Measurements from ENCODE around the gene ZNF814.
"Not testable (repeated sequence)": the region's sequence is repeated elsewhere in the genome, so short reads cannot be mapped to it uniquely, and the experiment has no call there.

ZNF814 gene

DNA sequence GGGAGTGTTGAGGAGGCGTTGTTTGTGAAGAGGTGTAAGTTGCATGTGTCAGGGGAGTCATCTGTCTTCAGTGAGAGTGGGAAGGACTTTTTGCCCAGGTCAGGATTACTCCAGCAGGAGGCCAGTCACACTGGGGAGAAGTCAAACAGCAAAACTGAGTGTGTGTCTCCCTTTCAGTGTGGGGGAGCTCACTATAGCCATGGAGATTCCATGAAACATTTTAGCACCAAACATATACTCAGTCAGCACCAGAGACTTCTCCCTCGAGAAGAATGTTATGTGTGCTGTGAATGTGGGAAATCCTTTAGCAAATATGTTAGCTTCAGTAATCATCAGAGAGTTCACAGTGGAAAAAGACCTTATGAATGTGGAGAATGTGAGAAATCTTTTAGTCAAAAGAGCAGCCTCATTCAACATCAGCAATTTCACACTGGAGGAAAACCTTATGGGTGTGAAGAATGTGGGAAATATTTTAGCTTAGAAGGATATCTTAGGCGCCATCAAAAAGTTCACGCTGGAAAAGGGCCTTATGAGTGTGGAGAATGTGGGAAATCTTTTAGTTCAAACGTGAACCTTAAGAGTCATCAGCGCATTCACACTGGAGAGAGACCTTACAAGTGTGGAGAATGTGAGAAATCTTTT is 47.6 kb downstream of the ZNF814 start:
- no peak for DNase-seq (ENCODE audit: low spot score)
- no peak overlapping the region for H3K4me3 ChIP-seq
- no peak overlapping the region for H3K27ac ChIP-seq
- TF ChIP-seq, protein P1, sequence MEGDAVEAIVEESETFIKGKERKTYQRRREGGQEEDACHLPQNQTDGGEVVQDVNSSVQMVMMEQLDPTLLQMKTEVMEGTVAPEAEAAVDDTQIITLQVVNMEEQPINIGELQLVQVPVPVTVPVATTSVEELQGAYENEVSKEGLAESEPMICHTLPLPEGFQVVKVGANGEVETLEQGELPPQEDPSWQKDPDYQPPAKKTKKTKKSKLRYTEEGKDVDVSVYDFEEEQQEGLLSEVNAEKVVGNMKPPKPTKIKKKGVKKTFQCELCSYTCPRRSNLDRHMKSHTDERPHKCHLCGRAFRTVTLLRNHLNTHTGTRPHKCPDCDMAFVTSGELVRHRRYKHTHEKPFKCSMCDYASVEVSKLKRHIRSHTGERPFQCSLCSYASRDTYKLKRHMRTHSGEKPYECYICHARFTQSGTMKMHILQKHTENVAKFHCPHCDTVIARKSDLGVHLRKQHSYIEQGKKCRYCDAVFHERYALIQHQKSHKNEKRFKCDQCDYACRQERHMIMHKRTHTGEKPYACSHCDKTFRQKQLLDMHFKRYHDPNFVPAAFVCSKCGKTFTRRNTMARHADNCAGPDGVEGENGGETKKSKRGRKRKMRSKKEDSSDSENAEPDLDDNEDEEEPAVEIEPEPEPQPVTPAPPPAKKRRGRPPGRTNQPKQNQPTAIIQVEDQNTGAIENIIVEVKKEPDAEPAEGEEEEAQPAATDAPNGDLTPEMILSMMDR (IDR thresholded peaks at IDR 0.05), result no peak

DNA sequence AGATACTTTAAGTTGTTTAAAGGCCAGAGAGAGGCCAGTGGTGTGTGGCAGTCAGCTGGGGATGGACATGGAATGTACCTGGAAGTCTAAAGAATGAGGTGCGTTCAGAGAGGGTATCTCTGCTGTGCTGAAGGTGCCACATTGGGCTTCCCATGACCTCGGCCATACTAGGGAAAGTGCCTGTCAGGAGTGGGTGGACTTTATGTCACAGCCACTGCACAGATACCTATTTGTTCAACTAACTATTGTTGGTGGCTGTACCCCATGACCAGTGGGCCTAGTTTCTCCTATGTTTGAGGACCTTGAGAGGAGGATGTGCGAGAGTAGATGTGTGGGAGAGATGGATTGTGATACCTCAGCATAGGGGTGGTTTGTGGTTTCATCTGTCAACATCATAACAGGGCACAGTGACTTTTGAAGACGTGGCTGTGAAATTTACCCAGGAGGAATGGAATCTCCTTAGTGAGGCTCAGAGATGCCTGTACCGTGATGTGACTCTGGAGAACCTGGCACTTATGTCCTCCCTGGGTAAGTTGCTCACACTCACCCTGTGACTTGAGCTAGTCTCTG is 50.1 kb downstream of the ZNF814 start:
- not testable (repeated sequence) for H3K4me3 ChIP-seq, H3K27ac ChIP-seq

DNA sequence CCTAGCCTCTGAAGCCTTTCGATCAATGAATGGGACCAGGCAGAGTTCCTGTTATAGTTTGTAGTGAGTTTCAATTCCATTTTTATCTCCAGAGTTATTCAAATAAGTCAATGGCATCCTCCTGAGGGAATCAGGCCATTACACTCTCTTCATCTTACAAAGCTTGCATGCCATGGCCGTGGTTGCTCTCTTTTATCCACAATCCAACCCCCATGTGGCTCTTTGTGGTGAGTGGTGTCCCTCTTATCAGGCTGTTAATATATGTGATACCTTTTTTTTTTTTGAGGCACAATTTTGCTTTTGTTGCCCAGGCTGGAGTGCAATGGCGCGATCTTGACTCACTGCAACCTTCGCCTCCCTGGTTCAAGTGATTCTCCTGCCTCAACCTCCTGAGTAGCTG is 51.8 kb downstream of the ZNF814 start:
- H3K4me3 ChIP-seq; H3K27ac ChIP-seq; DNase-seq (ENCODE audit: low spot score): not testable (repeated sequence)

More for the DNA sequence above, 50.1 kb downstream of the ZNF814 start:
- DNase-seq (ENCODE audit: low spot score), result not testable (repeated sequence)

DNA sequence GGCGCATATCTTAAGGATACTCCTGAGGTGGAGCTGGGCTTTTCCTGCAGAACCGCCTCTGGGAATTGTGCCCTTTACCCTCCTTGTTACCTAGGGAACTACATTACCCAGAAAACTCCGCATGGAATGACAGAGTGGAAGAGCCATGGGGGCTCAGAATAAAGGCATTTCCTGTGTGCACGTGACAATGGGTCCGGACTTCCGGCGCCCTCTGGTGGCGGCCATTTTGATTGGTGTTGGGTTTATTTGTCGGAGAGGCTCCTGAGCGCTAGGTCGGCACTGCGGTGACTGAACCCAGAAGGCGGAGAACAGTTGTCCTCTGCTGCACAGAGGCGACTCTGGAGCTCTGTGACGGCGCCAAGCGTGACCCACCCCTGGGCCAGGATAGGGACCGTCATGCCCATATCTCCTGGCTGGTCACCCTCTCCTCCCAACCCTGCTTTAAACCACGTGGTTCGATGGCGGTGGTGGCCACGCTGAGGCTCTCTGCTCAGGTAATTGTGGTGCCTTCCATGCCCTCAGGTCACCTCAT is 58.7 kb downstream of the ZNF814 start, which contains the start of gene ZNF587B:
ZNF587B (plus strand) TSS at position 229 of the 532 bp plus-strand sequence; CDS start at position 459, 230 bp downstream.
- H3K4me3 ChIP-seq, result peak within 1 kb of the TSS; percentile 74
- DNase-seq (ENCODE audit: low spot score), result peak; percentile 84
- peak within 1 kb of the TSS; percentile 62 to 69 for H3K27ac ChIP-seq
- TF ChIP-seq, protein P1 (IDR thresholded peaks at IDR 0.05), result no peak

DNA sequence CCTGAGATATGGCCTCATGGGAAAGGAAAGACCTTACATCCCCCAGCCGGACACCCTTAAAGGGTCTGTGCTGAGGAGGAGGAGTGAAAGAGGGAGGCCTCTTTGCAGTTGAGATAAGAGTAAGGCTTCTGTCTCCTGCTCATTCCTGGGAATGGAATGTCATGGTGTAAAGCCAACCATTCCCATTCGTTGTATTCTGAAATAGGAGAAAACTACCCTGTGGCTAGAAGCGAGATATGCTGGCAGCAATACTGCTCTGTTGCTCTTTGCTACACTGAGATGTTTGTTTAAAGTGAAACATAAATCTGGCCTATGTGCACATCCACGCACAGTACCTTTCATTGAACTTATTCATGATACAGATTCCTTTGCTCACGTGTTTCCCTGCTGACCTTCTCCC is 59.5 kb downstream of the ZNF814 start:
- no peak for DNase-seq (ENCODE audit: low spot score)
- no peak overlapping the region for H3K27ac ChIP-seq
- TF ChIP-seq, protein P1 (IDR thresholded peaks at IDR 0.05), result no peak
- no peak overlapping the region for H3K4me3 ChIP-seq

DNA sequence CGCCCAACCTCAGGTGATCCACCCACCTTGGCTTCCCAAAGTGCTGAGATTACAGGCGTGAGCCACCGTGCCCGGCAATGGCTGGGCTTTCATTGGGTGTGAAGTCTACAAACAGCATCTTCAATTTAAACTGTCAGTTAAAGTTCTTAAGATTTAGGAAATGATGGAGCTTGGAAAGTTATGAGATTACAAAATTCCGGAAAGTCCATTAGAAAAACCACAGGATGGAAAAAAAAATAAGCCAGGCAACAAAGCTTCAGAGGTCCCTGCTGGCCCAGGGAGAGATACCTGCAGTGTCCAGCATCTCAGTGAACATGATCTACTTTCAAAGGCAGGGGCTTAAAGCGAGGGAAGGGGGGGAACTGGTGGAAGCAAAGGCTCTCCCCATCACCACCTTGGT is 63.3 kb downstream of the ZNF814 start:
- no peak overlapping the region for H3K27ac ChIP-seq
- DNase-seq (ENCODE audit: low spot score), result no peak
- TF ChIP-seq, protein P1 (IDR thresholded peaks at IDR 0.05), result no peak
- no peak overlapping the region for H3K4me3 ChIP-seq

DNA sequence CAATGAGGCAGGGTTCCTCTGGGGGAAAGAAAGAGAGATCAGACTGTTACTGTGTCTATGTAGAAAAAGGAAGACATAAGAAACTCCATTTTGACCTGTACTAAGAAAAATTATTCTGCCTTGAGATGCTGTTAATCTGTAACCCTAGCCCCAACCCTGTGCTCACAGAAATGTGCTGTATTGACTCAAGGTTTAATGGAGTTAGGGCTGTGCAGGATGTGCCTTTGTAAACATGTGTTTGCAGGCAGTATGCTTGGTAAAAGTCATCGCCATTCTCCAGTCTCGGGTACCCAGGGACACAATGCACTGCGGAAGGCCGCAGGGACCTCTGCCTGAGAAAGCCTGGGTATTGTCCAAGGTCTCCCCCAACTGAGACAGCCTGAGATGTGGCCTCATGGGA is 65.2 kb downstream of the ZNF814 start:
- H3K27ac ChIP-seq; DNase-seq (ENCODE audit: low spot score); H3K4me3 ChIP-seq: not testable (repeated sequence)

DNA sequence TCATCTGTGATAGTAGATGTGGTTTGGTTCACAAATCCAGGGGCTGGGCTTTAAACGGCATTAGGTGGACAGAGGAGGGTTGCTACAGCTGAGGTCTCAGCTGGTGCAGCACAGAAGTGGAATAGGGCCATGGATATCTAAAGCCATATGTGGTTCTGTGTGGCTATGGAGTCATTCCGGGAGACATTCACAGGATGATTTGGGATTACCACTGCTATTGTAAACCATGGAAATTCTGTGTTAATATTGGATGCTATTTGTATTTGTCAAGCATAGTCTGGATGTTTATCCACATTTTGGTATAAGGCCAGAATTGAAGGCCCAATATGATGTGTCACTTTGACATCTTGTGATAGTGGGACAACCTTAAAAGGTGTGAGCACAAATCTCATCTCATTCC is 65.7 kb downstream of the ZNF814 start:
- H3K27ac ChIP-seq; H3K4me3 ChIP-seq; DNase-seq (ENCODE audit: low spot score): not testable (repeated sequence)

DNA sequence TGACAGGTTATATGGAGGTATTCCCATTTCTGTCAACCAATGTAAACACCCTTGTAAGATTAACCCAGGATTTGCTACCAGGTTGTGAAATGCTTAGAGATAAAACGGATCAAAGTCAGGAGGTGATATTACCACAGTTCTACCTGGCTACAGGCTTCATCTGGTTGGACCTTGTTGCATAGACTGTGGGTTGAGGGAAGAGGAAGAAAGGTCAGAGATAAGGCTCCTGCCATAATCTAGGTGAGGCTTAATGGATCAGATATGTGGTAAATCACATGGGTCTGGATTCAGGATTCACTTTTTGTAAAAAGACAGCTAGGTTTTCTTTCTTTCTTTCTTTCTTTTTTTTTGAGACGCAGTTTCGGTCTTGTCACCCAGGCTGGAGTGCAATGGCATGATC is 67.3 kb downstream of the ZNF814 start:
- not testable (repeated sequence) for H3K27ac ChIP-seq; H3K4me3 ChIP-seq; DNase-seq (ENCODE audit: low spot score)

DNA sequence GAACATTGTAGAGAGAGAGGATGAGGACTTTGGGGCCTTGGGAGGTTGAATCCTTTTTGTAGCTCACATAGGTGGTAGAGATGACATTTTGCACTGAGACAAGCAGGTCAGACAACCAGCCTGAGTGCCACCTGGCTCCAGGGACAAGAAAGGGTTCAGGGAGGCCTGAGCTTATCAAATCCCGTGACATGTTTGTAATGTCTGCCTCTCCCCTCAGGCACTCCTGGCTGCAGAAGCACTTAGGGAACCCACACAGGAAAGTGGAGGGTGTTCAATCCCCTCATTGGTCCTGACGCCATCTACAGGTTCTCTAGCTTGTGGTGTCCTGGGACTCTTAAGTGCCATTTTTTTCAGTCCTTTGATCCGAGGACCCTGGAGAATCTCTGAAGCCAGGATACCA is 67.7 kb downstream of the ZNF814 start:
- not testable (repeated sequence) for DNase-seq (ENCODE audit: low spot score); H3K27ac ChIP-seq
- H3K4me3 ChIP-seq, result peak overlapping the region; percentile 97

All from coronary artery (tissue), 2 donors.